Activated CD4-positive, alpha-beta T cell treated with anti-CD3 and anti-CD28 coated beads for 4 hours (primary cell): ENCODE measurements around the gene HTRA3.
"Not testable (repeated sequence)": the region's sequence is repeated elsewhere in the genome, so short reads cannot be mapped to it uniquely, and the experiment has no call there.

Experiments used
- DNase-seq, 2 donors: peaks; one replicate each; pipeline ENCODE4 v3.0.0-alpha.2; 2020

HTRA3 gene

DNA sequence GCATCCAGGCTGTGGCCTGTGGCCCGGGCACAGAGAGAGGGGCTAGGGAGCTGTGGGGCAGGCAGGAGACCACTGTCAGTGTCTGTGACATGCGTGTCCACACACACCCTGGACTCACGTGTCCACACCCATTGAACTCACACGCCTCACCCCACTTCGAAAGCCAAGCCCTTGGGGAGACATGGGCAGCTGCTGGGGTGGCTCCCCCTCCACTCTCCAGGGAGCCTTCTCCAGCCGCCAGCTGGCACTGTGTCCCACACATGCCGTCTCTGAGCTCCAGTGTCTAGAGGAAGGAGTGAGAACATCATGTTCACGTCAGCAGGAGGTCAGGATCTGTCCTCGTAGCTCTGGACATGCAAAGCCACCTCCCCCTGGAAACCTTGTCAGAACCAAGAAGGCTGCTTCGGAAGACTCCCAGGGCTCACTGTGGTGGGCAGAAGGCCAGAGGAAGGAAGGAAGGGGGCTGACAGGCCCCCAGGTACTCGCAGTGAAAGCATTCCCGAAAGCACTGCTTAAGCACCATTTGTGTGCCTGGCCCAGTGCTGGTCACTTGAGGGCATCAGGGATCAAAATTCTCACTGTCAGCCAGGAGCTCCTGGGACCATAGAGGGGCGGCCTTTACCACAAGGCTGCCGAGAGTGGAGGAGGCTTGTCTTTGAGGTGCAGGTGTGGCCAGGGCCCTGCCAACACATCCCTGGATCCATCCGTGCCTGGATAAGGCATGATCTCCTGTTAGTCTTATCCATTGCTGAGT, 61.4 kb downstream of the HTRA3 start:
- DNase-seq, result no peak

GRCh38 chr4:8331575-8331955, 62.0 kb downstream of the HTRA3 start:
- DNase-seq, result no peak

- DNase-seq, result no peak
These were observed 62.7 kb downstream of the HTRA3 start for GRCh38 chr4:8332038-8332857.

DNA sequence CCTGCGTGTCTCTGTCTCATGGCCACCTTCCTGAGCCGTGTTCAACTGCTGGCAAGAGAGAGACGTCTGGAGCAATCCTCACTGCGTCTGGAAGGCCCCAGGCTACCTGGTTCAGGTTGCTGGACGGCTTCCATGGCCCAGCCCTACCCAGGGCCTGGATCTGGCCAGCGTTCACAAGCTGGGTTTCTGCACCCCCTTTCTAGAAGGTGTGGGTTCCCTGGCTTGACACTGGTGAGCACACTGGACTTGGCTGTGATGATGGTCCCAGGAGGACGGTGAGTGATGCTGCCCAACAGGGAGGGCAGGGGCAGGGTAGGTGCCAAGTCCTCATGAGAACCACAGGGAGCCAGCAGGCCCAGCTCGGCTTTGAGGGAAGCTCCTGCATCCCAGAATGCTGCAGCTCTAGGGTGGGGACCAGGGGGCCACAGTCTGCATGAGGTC, 63.4 kb downstream of the HTRA3 start:
- no peak for DNase-seq

- no peak for DNase-seq
These were observed 64.3 kb downstream of the HTRA3 start for GRCh38 chr4:8333726-8334460.

- DNase-seq, result no peak
These were observed 65.4 kb downstream of the HTRA3 start for GRCh38 chr4:8334786-8335460.

DNA sequence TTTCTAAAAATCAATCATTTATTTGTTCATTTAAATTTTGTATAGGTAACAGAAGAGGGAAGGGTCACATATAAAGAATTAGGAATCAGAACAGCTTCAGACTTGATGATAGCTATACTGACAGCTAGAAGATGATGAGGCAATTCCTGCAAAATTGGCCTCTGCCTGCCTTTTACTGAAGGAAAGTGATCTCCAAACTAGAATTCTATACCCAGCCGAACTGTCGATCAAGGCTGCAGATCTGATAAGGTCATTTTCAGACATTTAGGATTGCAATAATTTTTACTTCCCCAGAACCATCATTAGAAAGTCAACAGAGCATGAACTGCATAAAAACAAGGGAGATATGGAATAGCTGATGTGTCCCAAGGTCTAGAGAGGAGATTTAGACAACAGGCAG, 66.3 kb downstream of the HTRA3 start:
- DNase-seq, result no peak

DNA sequence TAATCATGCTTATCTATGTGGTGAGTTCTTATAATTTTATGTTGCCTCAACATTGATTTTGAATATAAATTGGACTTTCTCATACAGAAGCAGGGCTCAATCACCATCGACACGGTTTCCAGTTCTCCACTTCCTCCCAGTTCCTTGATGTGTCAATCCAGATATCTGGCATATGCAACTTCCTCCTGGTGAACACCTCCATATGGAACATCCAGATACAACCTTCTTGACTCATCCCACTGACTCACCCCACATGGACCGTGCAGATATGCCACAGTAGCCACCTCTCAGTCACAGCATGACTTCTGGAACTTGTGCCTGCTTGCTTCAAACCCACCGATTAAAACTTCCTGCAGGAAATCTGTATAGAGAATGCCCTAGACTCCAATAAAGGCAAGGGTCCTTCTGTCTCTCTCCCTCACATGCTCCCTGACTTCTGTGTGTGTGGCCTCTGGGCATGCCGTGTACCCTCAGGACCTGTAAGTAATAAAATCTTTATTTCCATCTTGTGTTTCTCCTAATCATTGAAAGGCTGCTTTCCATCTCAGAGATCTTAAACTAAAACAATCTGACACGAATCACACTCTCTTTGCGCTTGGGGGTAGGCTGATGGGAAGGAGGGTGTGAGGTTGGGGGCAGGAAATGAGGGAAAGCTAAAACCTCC, 67.0 kb downstream of the HTRA3 start:
- no peak for DNase-seq

DNA sequence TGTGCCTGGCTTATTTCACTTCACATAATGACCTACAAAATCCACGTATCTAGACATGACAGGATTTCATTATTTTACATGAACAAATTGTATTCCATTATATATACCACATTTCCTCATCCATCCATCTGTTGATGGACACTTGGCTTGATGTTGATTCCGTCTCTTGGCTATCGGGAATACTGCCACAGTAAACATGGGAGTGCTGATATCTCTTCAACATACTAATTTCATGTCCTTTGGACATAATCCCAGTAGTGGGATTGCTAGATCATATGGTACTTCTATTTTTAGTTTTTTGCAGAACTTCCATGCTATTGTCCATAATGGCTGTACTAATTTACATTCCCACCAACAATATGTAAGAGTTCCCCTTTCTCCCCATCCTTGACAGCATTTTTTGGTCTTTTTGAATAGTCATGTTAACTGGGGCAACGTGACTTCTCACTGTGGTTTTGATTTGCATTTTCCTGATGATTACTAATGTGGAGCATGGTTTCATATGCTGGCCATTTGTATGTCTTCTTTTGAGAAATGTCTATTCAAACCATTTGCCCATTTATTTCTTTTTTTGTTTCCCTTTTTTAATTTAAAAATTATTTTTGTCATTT, 68.9 kb downstream of the HTRA3 start:
- no peak for DNase-seq

DNA sequence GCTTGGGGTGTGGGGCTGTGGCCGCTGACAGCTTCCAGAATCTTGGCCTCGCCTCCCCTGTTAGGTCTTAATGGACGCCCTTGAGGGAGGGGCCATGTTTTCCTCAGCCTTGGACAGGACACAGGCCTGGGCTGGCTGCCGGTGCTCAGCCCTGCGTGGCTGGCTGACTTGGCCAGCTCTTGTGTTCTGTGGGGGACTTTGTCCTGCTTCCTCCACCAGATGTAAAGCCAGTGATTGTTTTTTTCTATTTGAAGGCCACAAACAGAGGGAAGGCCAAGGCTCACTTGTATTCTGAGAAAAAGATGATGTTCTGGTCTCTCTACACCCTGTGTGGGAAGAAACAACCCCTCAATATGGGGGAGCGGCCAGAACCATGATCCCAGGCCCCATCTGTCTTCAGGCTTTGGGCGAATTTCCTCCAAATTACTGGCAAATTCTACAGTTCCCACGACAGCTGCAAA, 71.3 kb downstream of the HTRA3 start:
- no peak for DNase-seq

GRCh38 chr4:8341281-8341680, 71.7 kb downstream of the HTRA3 start:
- DNase-seq, result not testable (repeated sequence)

GRCh38 chr4:8341691-8342090, 72.1 kb downstream of the HTRA3 start:
- no peak for DNase-seq

DNA sequence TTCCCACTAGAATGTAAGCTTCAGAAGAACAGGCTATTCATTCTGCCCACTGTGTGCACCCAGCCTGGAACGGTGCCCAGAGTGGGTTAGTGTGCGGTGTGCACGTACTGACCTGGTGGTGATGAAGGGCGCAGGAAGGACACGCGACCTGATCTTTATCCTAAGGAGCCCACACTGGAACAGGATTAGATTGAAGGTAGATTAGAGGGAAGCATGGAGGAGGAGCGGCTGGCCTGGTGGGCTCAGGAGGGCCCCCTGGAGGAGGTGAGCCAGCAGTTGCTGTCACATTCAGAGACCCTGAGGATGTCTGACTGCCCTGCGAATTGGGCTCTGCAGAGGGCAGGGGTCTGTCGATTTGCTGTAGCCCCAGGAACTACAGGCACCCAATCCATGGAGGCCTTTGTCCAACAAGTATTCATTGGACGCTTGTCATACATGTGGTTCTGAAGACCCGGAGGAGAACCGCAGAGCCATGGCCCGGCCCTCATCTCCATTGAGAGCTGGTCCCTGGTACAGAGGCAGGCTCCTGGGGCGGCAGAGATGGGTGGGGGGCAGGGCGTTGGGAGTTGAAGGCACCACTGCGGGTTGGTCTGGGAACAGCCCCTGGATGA, 73.2 kb downstream of the HTRA3 start:
- no peak for DNase-seq

- no peak for DNase-seq
These were observed 73.9 kb downstream of the HTRA3 start for GRCh38 chr4:8343262-8343966.

- DNase-seq, result no peak
These were observed 74.4 kb downstream of the HTRA3 start for GRCh38 chr4:8343967-8344331.

- no peak for DNase-seq
These were observed 74.8 kb downstream of the HTRA3 start for GRCh38 chr4:8344377-8344776.

GRCh38 chr4:8345053-8345945, 75.7 kb downstream of the HTRA3 start:
- DNase-seq, result no peak

DNA sequence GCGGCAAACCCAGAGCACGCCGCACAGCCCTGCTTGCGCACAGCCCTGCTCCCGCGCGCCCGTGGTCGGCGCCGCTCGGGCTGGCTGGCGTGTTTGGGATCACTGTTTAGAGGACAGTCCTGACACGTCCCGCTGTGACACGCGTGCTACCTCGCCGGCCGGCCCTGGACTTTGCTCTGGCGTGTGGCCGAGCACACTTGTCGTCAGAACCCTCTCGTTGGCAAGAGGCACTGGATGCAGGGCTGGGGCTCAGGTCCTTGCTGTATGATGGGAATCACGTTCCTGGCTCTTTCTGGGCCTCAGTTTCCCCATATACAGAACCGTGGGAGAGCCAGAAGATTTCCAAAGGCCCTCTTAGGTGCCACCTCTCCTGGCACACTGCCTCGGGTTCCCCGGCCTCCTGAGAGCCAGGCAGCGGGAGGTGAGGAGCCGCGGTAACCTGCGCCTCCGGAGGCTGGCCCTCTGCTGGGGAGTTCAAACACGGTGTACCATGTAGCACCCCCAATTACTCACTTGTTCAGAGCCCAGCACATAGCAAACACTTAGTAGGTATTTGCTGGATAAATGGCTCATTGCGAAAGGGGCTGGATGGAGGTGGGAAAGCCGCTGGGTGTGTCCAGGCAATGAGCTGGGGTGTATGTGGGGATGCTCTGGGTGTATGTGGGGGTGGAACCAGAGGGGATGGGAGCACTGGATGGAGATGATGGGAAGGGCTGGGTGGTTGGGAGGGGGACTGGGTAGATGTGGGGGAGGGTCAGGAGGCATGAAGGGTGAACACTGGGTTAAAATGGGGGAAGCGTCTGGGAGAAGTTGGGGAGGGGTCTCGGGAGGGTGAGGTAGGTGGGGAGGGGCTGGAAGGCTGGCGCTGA, 76.6 kb downstream of the HTRA3 start:
- DNase-seq, result no peak
